Midbrain (tissue), 1 donor: ENCODE data around the gene CTDSPL.
"Not testable (repeated sequence)": the region's sequence is repeated elsewhere in the genome, so short reads cannot be mapped to it uniquely, and the experiment has no call there.

Experiments used
- DNase-seq: peaks from one replicate; lab custom pipeline; 2025; lab: John Stamatoyannopoulos, UW

CTDSPL gene

GRCh38 chr3:37861620-37862041 lies at the start of gene CTDSPL:
CTDSPL (plus strand) TSS chr3:37861880; CDS start chr3:37862200, 320 bp downstream.
- DNase-seq, result peak; percentile 17

- DNase-seq, result no peak
Measured at GRCh38 chr3:37812499-37812896, 49.2 kb upstream of the CTDSPL start.

GRCh38 chr3:37813403-37813802 lies 48.3 kb upstream of the CTDSPL start:
- no peak for DNase-seq

GRCh38 chr3:37814547-37814946 lies 47.1 kb upstream of the CTDSPL start:
- peak; percentile 14 for DNase-seq

GRCh38 chr3:37815156-37815555 lies 46.5 kb upstream of the CTDSPL start:
- DNase-seq, result not testable (repeated sequence)

- no peak for DNase-seq
Measured at GRCh38 chr3:37816271-37816670, 45.4 kb upstream of the CTDSPL start.

GRCh38 chr3:37819591-37819990 lies 42.1 kb upstream of the CTDSPL start:
- no peak for DNase-seq

- no peak for DNase-seq
Measured at GRCh38 chr3:37820286-37820685, 41.4 kb upstream of the CTDSPL start.

GRCh38 chr3:37823189-37823588 lies 38.5 kb upstream of the CTDSPL start:
- no peak for DNase-seq

GRCh38 chr3:37824090-37824953 lies 37.4 kb upstream of the CTDSPL start:
- DNase-seq, result no peak

- DNase-seq, result no peak
Measured at GRCh38 chr3:37824954-37825328, 36.7 kb upstream of the CTDSPL start.

GRCh38 chr3:37825744-37826400 lies 35.8 kb upstream of the CTDSPL start:
- DNase-seq, result no peak

- DNase-seq, result no peak
Measured at GRCh38 chr3:37826502-37826901, 35.2 kb upstream of the CTDSPL start.

GRCh38 chr3:37826933-37827332 lies 34.7 kb upstream of the CTDSPL start:
- no peak for DNase-seq

GRCh38 chr3:37832480-37832879 lies 29.2 kb upstream of the CTDSPL start:
- no peak for DNase-seq

GRCh38 chr3:37833302-37834186 lies 28.1 kb upstream of the CTDSPL start:
- DNase-seq, result no peak

GRCh38 chr3:37836589-37836988 lies 25.1 kb upstream of the CTDSPL start:
- DNase-seq, result no peak

- DNase-seq, result no peak
Measured at GRCh38 chr3:37847689-37848088, 14.0 kb upstream of the CTDSPL start.

- no peak for DNase-seq
Measured at GRCh38 chr3:37849146-37849923, 12.3 kb upstream of the CTDSPL start.

GRCh38 chr3:37852097-37852496 lies 9.6 kb upstream of the CTDSPL start:
- no peak for DNase-seq

GRCh38 chr3:37852771-37853170 lies 8.9 kb upstream of the CTDSPL start:
- no peak for DNase-seq
